ENCODE results near the gene NXPE1. TPM values are rescaled to one million over a fixed set of nuclear protein-coding genes. Genes with fewer than 3 reads are reported as not detected.
"Not testable (repeated sequence)": the region's sequence is repeated elsewhere in the genome, so short reads cannot be mapped to it uniquely, and the experiment has no call there.

The NXPE1 gene
- total RNA-seq, 1 donor from 2014 or later: not detected

DNA sequence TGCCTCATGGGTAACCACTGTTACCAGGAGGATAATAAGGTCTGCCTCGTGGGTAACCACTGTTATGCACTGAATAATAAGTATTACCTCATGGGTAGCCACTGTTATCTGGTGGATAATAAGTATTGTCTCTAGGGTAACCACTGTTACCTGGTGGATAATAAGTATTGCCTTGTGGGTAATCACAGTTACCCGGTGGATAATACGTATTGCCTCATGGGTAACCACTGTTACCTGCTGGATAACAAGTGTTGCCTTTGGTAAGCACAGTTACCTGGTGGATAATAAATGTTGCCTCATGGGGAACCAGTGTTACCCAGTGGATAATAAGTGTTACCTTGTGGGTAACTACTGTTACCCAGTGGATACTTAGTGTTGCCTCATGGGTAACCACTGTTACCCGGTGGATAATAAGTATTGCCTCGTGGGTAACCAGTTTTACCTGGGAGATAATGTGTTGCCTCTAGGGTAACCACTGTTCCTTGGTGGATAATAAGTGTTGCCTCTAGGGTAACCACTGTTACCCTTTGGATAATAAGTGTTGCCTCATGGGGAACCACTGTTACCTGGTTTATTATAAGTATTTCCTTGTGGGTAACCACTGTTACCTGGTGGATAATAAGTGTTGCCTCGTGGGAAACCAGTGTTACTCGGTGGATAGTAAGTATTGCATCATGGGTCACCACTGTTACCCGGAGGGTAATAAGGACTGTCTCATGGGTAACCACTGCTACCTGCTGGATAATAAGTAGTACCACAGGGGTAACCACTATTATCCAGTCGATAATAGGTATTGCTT, 46.5 kb upstream of the NXPE1 start:
- no peak overlapping the region for H3K4me3 Mint-ChIP-seq (ENCODE audit: unreplicated experiment)
- no peaks in the 10 kb centered on the region for H3K27me3 Mint-ChIP-seq (ENCODE audit: unreplicated experiment)
- TF ChIP-seq, protein P1, sequence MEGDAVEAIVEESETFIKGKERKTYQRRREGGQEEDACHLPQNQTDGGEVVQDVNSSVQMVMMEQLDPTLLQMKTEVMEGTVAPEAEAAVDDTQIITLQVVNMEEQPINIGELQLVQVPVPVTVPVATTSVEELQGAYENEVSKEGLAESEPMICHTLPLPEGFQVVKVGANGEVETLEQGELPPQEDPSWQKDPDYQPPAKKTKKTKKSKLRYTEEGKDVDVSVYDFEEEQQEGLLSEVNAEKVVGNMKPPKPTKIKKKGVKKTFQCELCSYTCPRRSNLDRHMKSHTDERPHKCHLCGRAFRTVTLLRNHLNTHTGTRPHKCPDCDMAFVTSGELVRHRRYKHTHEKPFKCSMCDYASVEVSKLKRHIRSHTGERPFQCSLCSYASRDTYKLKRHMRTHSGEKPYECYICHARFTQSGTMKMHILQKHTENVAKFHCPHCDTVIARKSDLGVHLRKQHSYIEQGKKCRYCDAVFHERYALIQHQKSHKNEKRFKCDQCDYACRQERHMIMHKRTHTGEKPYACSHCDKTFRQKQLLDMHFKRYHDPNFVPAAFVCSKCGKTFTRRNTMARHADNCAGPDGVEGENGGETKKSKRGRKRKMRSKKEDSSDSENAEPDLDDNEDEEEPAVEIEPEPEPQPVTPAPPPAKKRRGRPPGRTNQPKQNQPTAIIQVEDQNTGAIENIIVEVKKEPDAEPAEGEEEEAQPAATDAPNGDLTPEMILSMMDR (IDR thresholded peaks at IDR 0.05; ENCODE audit: unreplicated experiment): no peak
- no peaks in the 10 kb centered on the region for H3K36me3 Mint-ChIP-seq (ENCODE audit: low read depth, unreplicated experiment)
- H3K9me3 Mint-ChIP-seq (ENCODE audit: unreplicated experiment): no peaks in the 10 kb centered on the region
- no peak overlapping the region for H3K27ac Mint-ChIP-seq (ENCODE audit: unreplicated experiment)
- no peaks in the 10 kb centered on the region for H3K4me1 Mint-ChIP-seq (ENCODE audit: unreplicated experiment)
- no peak for DNase-seq (ENCODE audit: low spot score)

DNA sequence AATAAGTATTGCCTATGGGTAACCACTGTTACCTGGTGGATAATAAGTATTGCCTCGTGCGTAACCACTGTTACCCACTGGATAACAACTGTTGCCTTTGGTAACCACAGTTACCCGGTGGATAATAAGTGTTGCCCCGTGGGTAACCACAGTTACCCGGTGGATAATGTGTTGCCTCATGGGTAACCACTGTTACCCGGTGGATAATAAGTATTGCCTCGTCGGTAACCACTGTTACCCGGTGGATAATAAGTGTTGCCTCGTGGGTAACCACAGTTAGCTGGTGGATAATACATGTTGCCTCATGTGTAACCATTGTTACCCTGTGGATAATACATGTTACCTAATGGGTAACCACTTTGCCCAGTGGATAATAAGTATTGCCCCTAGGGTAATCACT, 45.7 kb upstream of the NXPE1 start:
- Mint-ChIP-seq H3K27me3 (ENCODE audit: unreplicated experiment) (no peaks in the 10 kb centered on the region), H3K36me3 (ENCODE audit: low read depth, unreplicated experiment) (no peaks in the 10 kb centered on the region), H3K9me3 (ENCODE audit: unreplicated experiment) (no peaks in the 10 kb centered on the region), H3K27ac (ENCODE audit: unreplicated experiment) (no peak overlapping the region), H3K4me3 (ENCODE audit: unreplicated experiment) (no peak overlapping the region), H3K4me1 (ENCODE audit: unreplicated experiment) (no peaks in the 10 kb centered on the region)
- DNase-seq (ENCODE audit: low spot score): no peak
- TF ChIP-seq, protein P1 (IDR thresholded peaks at IDR 0.05; ENCODE audit: unreplicated experiment): no peak

DNA sequence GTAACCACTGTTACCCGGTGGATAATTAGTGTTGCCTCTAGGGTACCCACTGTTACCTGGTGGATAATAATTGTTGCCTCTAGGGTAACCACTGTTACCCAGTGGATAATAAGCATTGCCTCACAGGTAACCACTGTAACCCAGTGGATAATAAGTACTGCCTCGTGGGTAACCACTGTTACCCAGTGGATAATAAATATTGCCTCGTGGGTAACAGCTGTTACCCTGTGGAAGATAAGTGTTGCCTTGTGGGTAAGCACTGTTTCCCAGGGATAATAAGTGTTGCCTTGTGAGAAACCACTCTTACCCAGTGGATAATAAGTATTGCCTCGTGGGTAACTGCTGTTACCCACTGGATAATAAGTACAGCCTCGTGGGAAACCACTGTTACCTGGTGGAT, 45.2 kb upstream of the NXPE1 start:
- Mint-ChIP-seq H3K36me3 (ENCODE audit: low read depth, unreplicated experiment) (no peaks in the 10 kb centered on the region), H3K4me1 (ENCODE audit: unreplicated experiment) (no peaks in the 10 kb centered on the region), H3K4me3 (ENCODE audit: unreplicated experiment) (no peak overlapping the region), H3K27me3 (ENCODE audit: unreplicated experiment) (no peaks in the 10 kb centered on the region), H3K9me3 (ENCODE audit: unreplicated experiment) (no peaks in the 10 kb centered on the region), H3K27ac (ENCODE audit: unreplicated experiment) (no peak overlapping the region)
- TF ChIP-seq, protein P1 (IDR thresholded peaks at IDR 0.05; ENCODE audit: unreplicated experiment): no peak
- no peak for DNase-seq (ENCODE audit: low spot score)

DNA sequence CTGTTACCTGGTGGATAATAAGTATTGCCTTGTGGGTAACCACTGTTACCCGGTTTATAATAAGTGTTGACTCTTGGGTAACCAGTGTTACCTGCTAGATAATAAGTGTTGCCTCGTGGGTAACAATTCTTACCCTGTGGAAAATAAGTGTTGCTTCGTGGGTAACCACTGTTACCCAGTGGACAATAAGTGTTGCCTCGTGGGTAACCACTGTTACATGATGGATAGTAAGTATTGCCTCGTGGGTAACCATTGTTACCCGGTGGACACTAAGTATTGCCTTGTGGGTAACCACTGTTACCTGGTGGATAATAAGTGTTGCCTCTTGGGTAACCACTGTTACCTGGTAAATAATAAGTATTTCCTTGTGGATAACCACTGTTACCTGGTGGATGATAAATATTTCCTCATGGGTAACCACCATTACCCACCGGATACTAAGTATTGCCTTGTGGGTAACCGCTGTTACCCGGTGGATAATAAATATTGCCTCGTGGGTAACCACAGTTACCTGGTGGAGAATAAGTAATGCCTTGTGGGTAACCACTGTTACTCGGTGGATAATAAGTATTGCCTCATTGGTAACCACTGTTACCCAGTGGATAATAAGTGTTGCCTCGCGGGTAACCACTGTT, 44.6 kb upstream of the NXPE1 start:
- no peak overlapping the region for H3K27ac Mint-ChIP-seq (ENCODE audit: unreplicated experiment)
- no peak overlapping the region for H3K4me3 Mint-ChIP-seq (ENCODE audit: unreplicated experiment)
- H3K36me3 Mint-ChIP-seq (ENCODE audit: low read depth, unreplicated experiment): no peaks in the 10 kb centered on the region
- H3K9me3 Mint-ChIP-seq (ENCODE audit: unreplicated experiment): no peaks in the 10 kb centered on the region
- DNase-seq (ENCODE audit: low spot score): no peak
- H3K27me3 Mint-ChIP-seq (ENCODE audit: unreplicated experiment): no peaks in the 10 kb centered on the region
- TF ChIP-seq, protein P1 (IDR thresholded peaks at IDR 0.05; ENCODE audit: unreplicated experiment): no peak
- H3K4me1 Mint-ChIP-seq (ENCODE audit: unreplicated experiment): no peaks in the 10 kb centered on the region

DNA sequence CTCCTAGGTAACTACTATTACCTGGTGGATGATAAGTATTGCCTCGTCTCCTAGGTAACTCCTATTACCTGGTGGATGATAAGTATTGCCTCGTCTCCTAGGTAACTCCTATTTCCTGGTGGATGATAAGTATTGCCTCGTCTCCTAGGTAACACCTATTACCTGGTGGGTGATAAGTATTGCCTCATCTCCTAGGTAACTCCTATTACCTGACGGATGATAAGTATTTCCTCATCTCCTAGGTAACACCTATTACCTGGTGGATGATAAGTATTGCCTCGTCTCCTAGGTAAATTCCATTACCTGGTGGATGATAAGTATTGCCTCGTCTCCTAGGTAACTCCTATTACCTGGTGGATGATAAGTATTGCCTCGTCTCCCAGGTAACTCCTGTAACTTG, 43.5 kb upstream of the NXPE1 start:
- H3K9me3 Mint-ChIP-seq (ENCODE audit: unreplicated experiment); H3K4me1 Mint-ChIP-seq (ENCODE audit: unreplicated experiment); H3K27ac Mint-ChIP-seq (ENCODE audit: unreplicated experiment); DNase-seq (ENCODE audit: low spot score); H3K36me3 Mint-ChIP-seq (ENCODE audit: low read depth, unreplicated experiment); H3K27me3 Mint-ChIP-seq (ENCODE audit: unreplicated experiment); H3K4me3 Mint-ChIP-seq (ENCODE audit: unreplicated experiment): not testable (repeated sequence)
